ENCODE measurements around the gene ANKH. TPM values are rescaled to one million over a fixed set of nuclear protein-coding genes. Genes with fewer than 3 reads are reported as not detected.
A peak's percentile ranks its signal among the peaks of the same experiment; 100 is the strongest.

ANKH gene
- total and polyA plus RNA-seq, 2 donors (not counting 1 experiment from before 2014, with no cell fraction given), result 13.7 to 71.1 TPM

- H3K4me3 ChIP-seq (ENCODE audit: control extremely low read depth in 1 of 5, extremely low read depth in 1 of 5, insufficient read depth in 1 of 5, low read depth in 2 of 5, low read length in 4 of 5), result no peak overlapping the region
- ATAC-seq (ENCODE audit: low read depth) (no peak), DNase-seq (no peak)
- H2AFZ ChIP-seq (ENCODE audit: insufficient read depth, low read depth, low read length, poor library complexity, severe bottlenecking), result no peak overlapping the region
- peaks cover 0 to 16% of the 10 kb centered on the region in 2 experiments for H3K36me3 ChIP-seq (replicated peaks in 1 of 2; ENCODE audit: control extremely low read depth in 1 of 2, control insufficient read depth in 1 of 2, extremely low read depth in 1 of 2, insufficient read depth in 2 of 2, low read length in 1 of 2)
- H3K27me3 ChIP-seq (replicated peaks in 1 of 4; ENCODE audit: control extremely low read depth in 1 of 4, control insufficient read depth in 3 of 4, insufficient read depth in 4 of 4, low read length in 3 of 4), result no peaks in the 10 kb centered on the region
- intact Hi-C loops (cut with micrococcal nuclease), result no loop called here
- Mint-ChIP-seq H3K4me1 (peaks cover 2% of the 10 kb centered on the region), H3K27ac (peak overlapping the region; percentile 15), H3K4me3 (no peak overlapping the region), H3K9me3 (ENCODE audit: insufficient read depth) (no peaks in the 10 kb centered on the region), H3K27me3 (no peaks in the 10 kb centered on the region)
- ChIA-PET CTCF (interaction anchor here (0.8 to 2.4 kb wide), 2 partner anchors 8 to 10 kb away, joined by 3 to 6 read pairs; no protein-coding TSS in a partner anchor), POLR2A (no interaction called here)
- no peaks in the 10 kb centered on the region for H3K9me3 ChIP-seq (ENCODE audit: control extremely low read depth in 1 of 3, control insufficient read depth in 2 of 3, insufficient read depth in 1 of 3, low read length in 2 of 3)
- 80% methylated on average over 3 of the region's 5 CpGs for WGBS (ENCODE audit: insufficient coverage)
- H3K79me2 ChIP-seq (ENCODE audit: control insufficient read depth, insufficient read depth, low read length), result no peaks in the 10 kb centered on the region
- no peak overlapping the region for H3K4me2 ChIP-seq (replicated peaks; ENCODE audit: low read depth, low read length, poor library complexity, severe bottlenecking)
- no peaks in the 10 kb centered on the region for H4K20me1 ChIP-seq (ENCODE audit: control insufficient read depth, insufficient read depth, low read length, poor library complexity, severe bottlenecking)
- no peak overlapping the region for H3K9ac ChIP-seq (ENCODE audit: low read length)
- peaks cover 0 to 4% of the 10 kb centered on the region in 2 donors for H3K4me1 ChIP-seq (ENCODE audit: control insufficient read depth in 2 of 2, insufficient read depth in 2 of 2, low read length in 2 of 2)
- no peak overlapping the region for H3K27ac ChIP-seq (ENCODE audit: low read length in 2 of 2)
- TF ChIP-seq EZH2 (IDR thresholded peaks at IDR 0.05; ENCODE audit: borderline replicate concordance, insufficient read depth, low read depth, low read length, poor library complexity, severe bottlenecking), result no peak
- TF ChIP-seq, protein P1, sequence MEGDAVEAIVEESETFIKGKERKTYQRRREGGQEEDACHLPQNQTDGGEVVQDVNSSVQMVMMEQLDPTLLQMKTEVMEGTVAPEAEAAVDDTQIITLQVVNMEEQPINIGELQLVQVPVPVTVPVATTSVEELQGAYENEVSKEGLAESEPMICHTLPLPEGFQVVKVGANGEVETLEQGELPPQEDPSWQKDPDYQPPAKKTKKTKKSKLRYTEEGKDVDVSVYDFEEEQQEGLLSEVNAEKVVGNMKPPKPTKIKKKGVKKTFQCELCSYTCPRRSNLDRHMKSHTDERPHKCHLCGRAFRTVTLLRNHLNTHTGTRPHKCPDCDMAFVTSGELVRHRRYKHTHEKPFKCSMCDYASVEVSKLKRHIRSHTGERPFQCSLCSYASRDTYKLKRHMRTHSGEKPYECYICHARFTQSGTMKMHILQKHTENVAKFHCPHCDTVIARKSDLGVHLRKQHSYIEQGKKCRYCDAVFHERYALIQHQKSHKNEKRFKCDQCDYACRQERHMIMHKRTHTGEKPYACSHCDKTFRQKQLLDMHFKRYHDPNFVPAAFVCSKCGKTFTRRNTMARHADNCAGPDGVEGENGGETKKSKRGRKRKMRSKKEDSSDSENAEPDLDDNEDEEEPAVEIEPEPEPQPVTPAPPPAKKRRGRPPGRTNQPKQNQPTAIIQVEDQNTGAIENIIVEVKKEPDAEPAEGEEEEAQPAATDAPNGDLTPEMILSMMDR (IDR thresholded peaks at IDR 0.05), result no peak
These were observed 152.8 kb downstream of the ANKH start for GRCh38 chr5:14718778-14719177.

GRCh38 chr5:14716755-14717752, 154.5 kb downstream of the ANKH start:
- Histone ChIP-seq H3K4me3 (ENCODE audit: control extremely low read depth in 1 of 5, extremely low read depth in 1 of 5, insufficient read depth in 1 of 5, low read depth in 2 of 5, low read length in 4 of 5) (no peak overlapping the region), H3K79me2 (ENCODE audit: control insufficient read depth, insufficient read depth, low read length) (no peaks in the 10 kb centered on the region), H2AFZ (ENCODE audit: insufficient read depth, low read depth, low read length, poor library complexity, severe bottlenecking) (no peak overlapping the region), H3K4me1 (ENCODE audit: control insufficient read depth in 2 of 2, insufficient read depth in 2 of 2, low read length in 2 of 2) (no peaks in the 10 kb centered on the region), H3K36me3 (replicated peaks in 1 of 2; ENCODE audit: control extremely low read depth in 1 of 2, control insufficient read depth in 1 of 2, extremely low read depth in 1 of 2, insufficient read depth in 2 of 2, low read length in 1 of 2) (peaks cover 0 to 33% of the 10 kb centered on the region in 2 experiments), H4K20me1 (ENCODE audit: control insufficient read depth, insufficient read depth, low read length, poor library complexity, severe bottlenecking) (no peaks in the 10 kb centered on the region), H3K9me3 (ENCODE audit: control extremely low read depth in 1 of 3, control insufficient read depth in 2 of 3, insufficient read depth in 1 of 3, low read length in 2 of 3) (no peaks in the 10 kb centered on the region), H3K27ac (ENCODE audit: low read length in 2 of 2) (no peak overlapping the region), H3K27me3 (replicated peaks in 1 of 4; ENCODE audit: control extremely low read depth in 1 of 4, control insufficient read depth in 3 of 4, insufficient read depth in 4 of 4, low read length in 3 of 4) (no peaks in the 10 kb centered on the region), H3K4me2 (replicated peaks; ENCODE audit: low read depth, low read length, poor library complexity, severe bottlenecking) (no peak overlapping the region), H3K9ac (ENCODE audit: low read length) (no peak overlapping the region)
- Mint-ChIP-seq H3K4me1 (no peaks in the 10 kb centered on the region), H3K9me3 (ENCODE audit: insufficient read depth) (no peaks in the 10 kb centered on the region), H3K27ac (peak overlapping the region; percentile 1), H3K27me3 (no peaks in the 10 kb centered on the region), H3K4me3 (no peak overlapping the region)
- ChIA-PET POLR2A (no interaction called here), CTCF (interaction anchor here (0.9 to 1.1 kb wide), 2 partner anchors 10 kb away, joined by 3 to 4 read pairs; no protein-coding TSS in a partner anchor)
- intact Hi-C loops (cut with micrococcal nuclease), result no loop called here
- ATAC-seq (ENCODE audit: low read depth) (no peak), DNase-seq (no peak)
- 75% methylated on average over 8 of the region's 13 CpGs for whole genome bisulfite sequencing (ENCODE audit: insufficient coverage)
- no peak for TF ChIP-seq EZH2 (IDR thresholded peaks at IDR 0.05; ENCODE audit: borderline replicate concordance, insufficient read depth, low read depth, low read length, poor library complexity, severe bottlenecking)
- TF ChIP-seq, protein P1 (IDR thresholded peaks at IDR 0.05), result no peak
